Chondrocyte (in vitro differentiated cells): ENCODE data around the gene NSDHL. TPM values are rescaled to one million over a fixed set of nuclear protein-coding genes. Genes with fewer than 3 reads are reported as not detected.

Experiments used
- DNase-seq: peaks from one replicate; pipeline ENCODE4 v3.0.0; 2021; ENCODE audit warnings: mixed read lengths, low spot score
- H3K27ac Mint-ChIP-seq: one replicate; pipeline ENCODE4 v1.8.0; 2021; ENCODE audit warnings: mild to moderate bottlenecking, moderate library complexity, mixed read lengths; ENCODE audit not compliant: unreplicated experiment
- H3K27me3 Mint-ChIP-seq: 2 replicates; pipeline ENCODE4 v1.8.0; 2021; ENCODE audit warnings: low read depth, mixed read lengths
- H3K36me3 Mint-ChIP-seq: 2 replicates; pipeline ENCODE4 v1.8.0; 2021; ENCODE audit warnings: low read depth, mixed read lengths
- H3K4me1 Mint-ChIP-seq: 2 replicates; pipeline ENCODE4 v1.8.0; 2021; ENCODE audit warnings: low read depth, mild to moderate bottlenecking, mixed read lengths
- H3K4me3 Mint-ChIP-seq: one replicate; pipeline ENCODE4 v1.8.0; 2021; ENCODE audit warnings: mild to moderate bottlenecking, moderate library complexity, mixed read lengths; ENCODE audit not compliant: unreplicated experiment
- H3K9me3 Mint-ChIP-seq: 2 replicates; pipeline ENCODE4 v1.8.0; 2021; ENCODE audit warnings: low read depth, mixed read lengths
- CTCF ChIP-seq: fragments of 200-600 bp; sonication (generic); IDR thresholded peaks from 2 replicates; pipeline ENCODE4 v1.5.0; 2021; ENCODE audit warnings: antibody characterized with exemption, mild to moderate bottlenecking, moderate library complexity
- total RNA-seq: library from RNA; stranded (reverse); gene quantifications from 3 replicates; pipeline ENCODE4 v1.2.1, GENCODE V29; 2021

The NSDHL gene
- total RNA-seq, 1 donor from 2014 or later = 18.1 TPM

- Mint-ChIP-seq H3K27me3 (peaks cover 13% of the 10 kb centered on the region), H3K27ac (no peak overlapping the region), H3K4me1 (peaks cover 4% of the 10 kb centered on the region), H3K36me3 (peaks cover 9% of the 10 kb centered on the region), H3K4me3 (no peak overlapping the region), H3K9me3 (peaks cover 21% of the 10 kb centered on the region)
- DNase-seq = peak; percentile 68
- no peak for TF ChIP-seq CTCF
These were observed 63.2 kb downstream of the NSDHL start for GRCh38 chrX:152893980-152894610.

GRCh38 chrX:152895121-152895520, 64.3 kb downstream of the NSDHL start:
- DNase-seq = peak; percentile 86
- H3K27ac Mint-ChIP-seq = no peak overlapping the region
- peaks cover 4% of the 10 kb centered on the region for H3K4me1 Mint-ChIP-seq

DNA sequence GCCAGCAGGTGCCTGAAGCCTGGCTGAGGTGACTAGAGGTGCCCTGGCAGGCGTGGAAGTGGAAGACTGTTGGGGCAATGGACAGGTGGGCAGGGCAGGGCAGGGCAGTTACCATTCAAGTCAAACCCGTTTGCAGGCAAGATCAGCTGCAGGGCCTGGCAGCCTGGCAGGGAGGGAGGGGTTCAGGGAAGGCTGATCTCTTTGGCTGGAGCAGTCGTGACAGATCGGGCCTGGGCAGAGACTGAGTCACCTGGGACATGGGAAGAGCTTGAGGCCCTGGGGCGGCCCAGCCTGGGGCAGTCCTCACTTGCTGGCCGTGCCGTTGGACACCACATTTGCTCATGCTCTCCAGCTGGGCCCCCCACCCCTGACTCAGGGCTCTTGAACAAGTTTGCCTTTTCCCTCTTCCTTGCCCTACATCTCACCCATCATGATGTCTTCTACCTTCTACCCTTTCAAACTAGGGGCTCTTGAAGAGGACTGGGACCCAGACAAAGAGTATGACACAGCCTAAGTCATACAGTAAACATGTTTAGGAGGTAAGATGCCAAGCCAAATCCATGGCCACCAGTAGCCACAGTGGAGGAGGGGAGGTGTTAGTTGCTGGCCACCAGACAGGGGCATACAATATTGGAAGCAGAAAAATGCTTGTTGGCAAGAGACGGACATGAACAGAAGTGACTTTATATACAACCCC, 65.0 kb downstream of the NSDHL start:
- peaks cover 5% of the 10 kb centered on the region for H3K36me3 Mint-ChIP-seq
- H3K4me1 Mint-ChIP-seq = peaks cover 4% of the 10 kb centered on the region
- no peak for TF ChIP-seq CTCF
- peak; percentile 84 for DNase-seq
- no peak overlapping the region for H3K27ac Mint-ChIP-seq
- H3K4me3 Mint-ChIP-seq = no peak overlapping the region
- peaks cover 4% of the 10 kb centered on the region for H3K27me3 Mint-ChIP-seq
- peaks cover 9% of the 10 kb centered on the region for H3K9me3 Mint-ChIP-seq

More at GRCh38 chrX:152895121-152895520, 64.3 kb downstream of the NSDHL start:
- peaks cover 9% of the 10 kb centered on the region for H3K36me3 Mint-ChIP-seq
- no peak for TF ChIP-seq CTCF
- H3K4me3 Mint-ChIP-seq = no peak overlapping the region
- H3K9me3 Mint-ChIP-seq = peaks cover 13% of the 10 kb centered on the region
- H3K27me3 Mint-ChIP-seq = peaks cover 10% of the 10 kb centered on the region

GRCh38 chrX:152896450-152896849, 65.6 kb downstream of the NSDHL start:
- H3K9me3 Mint-ChIP-seq = peaks cover 5% of the 10 kb centered on the region
- H3K27ac Mint-ChIP-seq = no peak overlapping the region
- peak; percentile 41 for DNase-seq
- H3K27me3 Mint-ChIP-seq = no peaks in the 10 kb centered on the region
- peaks cover 3% of the 10 kb centered on the region for H3K36me3 Mint-ChIP-seq
- H3K4me3 Mint-ChIP-seq = no peak overlapping the region
- no peak for TF ChIP-seq CTCF
- H3K4me1 Mint-ChIP-seq = peaks cover 5% of the 10 kb centered on the region

- Mint-ChIP-seq H3K4me1 (peaks cover 11% of the 10 kb centered on the region), H3K4me3 (peak within 1 kb of the TSS; percentile 31), H3K27me3 (no peaks in the 10 kb centered on the region), H3K36me3 (peaks cover 3% of the 10 kb centered on the region), H3K27ac (no peak within 1 kb of the TSS), H3K9me3 (peaks cover 5% of the 10 kb centered on the region)
- peak; percentile 86 for DNase-seq
- no peak for TF ChIP-seq CTCF
These were observed 66.6 kb downstream of the NSDHL start, which contains the start of gene ZNF185 for GRCh38 chrX:152897222-152898131. Gene ZNF185 (plus strand): TSS chrX:152898067. CDS start chrX:152914490, 16,423 bp downstream.
